Brain microvascular endothelial cell (primary cell): ENCODE measurements around the gene RPTN.
A peak's percentile ranks its signal among the peaks of the same experiment; 100 is the strongest.

Source experiments
- DNase-seq: peaks from one replicate; pipeline ENCODE4 v3.0.0-alpha.2; 2020
- H3K27ac ChIP-seq: fragments of 250-450 bp; sonication (Bioruptor Pico); 2 replicates; pipeline ENCODE4 v1.5.1; 2020; ENCODE audit warnings: mild to moderate bottlenecking, moderate library complexity
- H3K27me3 ChIP-seq: fragments of 250-450 bp; sonication (Bioruptor Pico); replicated peaks from 2 replicates; pipeline ENCODE4 v1.5.1; 2020; ENCODE audit warnings: mild to moderate bottlenecking
- H3K36me3 ChIP-seq: fragments of 250-450 bp; sonication (Bioruptor Pico); replicated peaks from 2 replicates; pipeline ENCODE4 v1.5.1; 2020; ENCODE audit warnings: mild to moderate bottlenecking
- H3K4me3 ChIP-seq: 2 replicates; pipeline ENCODE4 v1.5.1; 2011; ENCODE audit warnings: low read depth, mild to moderate bottlenecking, control low read depth, low read length, moderate library complexity
- CTCF ChIP-seq: IDR thresholded peaks from 2 replicates; pipeline ENCODE4 v1.5.1; 2011; ENCODE audit warnings: low read depth, mild to moderate bottlenecking, moderate library complexity, low read length, control low read depth, inconsistent platforms; ENCODE audit errors: missing control alignments
- in situ Hi-C: cut with HindIII; loops from 2 replicates; pipeline ENCODE4 v1.10.0; 2017; ENCODE audit warnings: low sequenced_read_pairs, low pct_ligation_motif_present

The RPTN gene

GRCh38 chr1:152111515-152111968, 47.5 kb downstream of the RPTN start:
- no peaks in the 10 kb centered on the region for H3K36me3 ChIP-seq

DNA sequence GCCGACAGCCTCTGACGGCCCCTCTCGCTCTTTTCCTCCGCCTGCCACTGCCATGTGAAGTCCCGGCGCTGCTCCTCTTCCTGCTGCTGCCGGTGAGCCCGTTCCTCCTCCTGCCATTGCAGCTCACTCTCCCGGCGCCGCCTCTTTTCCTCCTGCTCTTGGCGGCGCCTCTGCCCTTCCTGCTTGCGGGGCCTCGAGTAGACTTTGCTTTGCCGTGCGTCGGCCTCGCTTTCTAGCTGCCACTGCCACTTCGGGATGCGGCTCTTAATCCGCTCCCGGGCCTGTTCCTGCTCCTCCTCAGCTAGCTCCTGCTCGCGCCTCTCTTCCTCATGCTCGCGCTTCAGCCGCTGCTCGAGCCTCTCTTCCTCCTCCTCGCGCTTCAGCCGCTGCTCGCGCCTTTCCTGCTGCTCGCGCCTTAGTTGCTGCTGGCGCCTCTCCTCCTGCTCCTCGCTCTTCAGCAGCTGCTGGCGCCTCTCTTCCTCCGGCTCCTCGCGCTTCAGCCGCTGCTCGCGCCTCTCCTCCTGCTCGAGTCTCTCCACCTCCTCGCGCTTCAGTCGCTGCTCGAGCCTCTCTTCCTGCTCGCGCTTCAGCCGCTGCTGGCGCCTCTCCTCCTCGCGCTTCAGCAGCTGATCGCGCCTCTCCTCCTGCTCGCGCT, 48.0 kb downstream of the RPTN start:
- in situ Hi-C loops: no loop called here

More at GRCh38 chr1:152111515-152111968, 47.5 kb downstream of the RPTN start:
- H3K27me3 ChIP-seq: peaks cover 69% of the 10 kb centered on the region
- no peak overlapping the region for H3K27ac ChIP-seq
- H3K4me3 ChIP-seq: peak overlapping the region; percentile 47
- in situ Hi-C loops: no loop called here
- no peak for TF ChIP-seq CTCF
- DNase-seq: peak; percentile 9

DNA sequence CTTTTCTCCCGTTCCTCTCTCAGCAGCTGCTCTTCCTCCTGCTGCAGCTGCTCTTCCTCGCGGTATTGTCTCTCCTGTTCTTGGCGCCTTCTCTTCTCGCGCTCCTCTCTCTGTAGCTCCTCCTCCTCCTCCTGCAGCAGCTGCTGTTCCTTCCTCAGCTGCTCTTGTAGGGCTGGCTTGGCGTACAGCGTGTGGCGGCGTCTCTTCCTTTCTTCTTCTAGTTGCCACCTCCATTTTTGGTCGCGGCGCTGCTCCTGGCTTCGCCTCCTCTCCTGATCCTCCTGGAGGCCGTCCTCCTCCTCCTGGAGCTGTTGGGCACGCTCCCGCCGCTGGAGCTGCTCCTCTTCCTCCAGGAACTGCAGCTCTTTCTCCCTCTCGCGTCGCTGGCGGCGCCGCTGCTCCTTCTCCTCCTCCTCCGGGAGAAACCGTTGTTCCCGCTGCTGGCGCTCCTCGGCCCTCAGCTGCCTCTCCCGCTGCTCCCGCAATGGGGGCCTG, 48.6 kb downstream of the RPTN start:
- peak overlapping the region; percentile 47 for H3K4me3 ChIP-seq
- no peak overlapping the region for H3K27ac ChIP-seq
- no peak for TF ChIP-seq CTCF
- no peaks in the 10 kb centered on the region for H3K36me3 ChIP-seq
- DNase-seq: peak; percentile 27
- H3K27me3 ChIP-seq: peaks cover 67% of the 10 kb centered on the region
- in situ Hi-C loops: no loop called here

More for the DNA sequence above, 48.0 kb downstream of the RPTN start:
- DNase-seq: peak; percentile 20
- no peak overlapping the region for H3K27ac ChIP-seq
- H3K27me3 ChIP-seq: peaks cover 70% of the 10 kb centered on the region
- TF ChIP-seq CTCF: no peak
- no peaks in the 10 kb centered on the region for H3K36me3 ChIP-seq
- H3K4me3 ChIP-seq: peak overlapping the region; percentile 47

DNA sequence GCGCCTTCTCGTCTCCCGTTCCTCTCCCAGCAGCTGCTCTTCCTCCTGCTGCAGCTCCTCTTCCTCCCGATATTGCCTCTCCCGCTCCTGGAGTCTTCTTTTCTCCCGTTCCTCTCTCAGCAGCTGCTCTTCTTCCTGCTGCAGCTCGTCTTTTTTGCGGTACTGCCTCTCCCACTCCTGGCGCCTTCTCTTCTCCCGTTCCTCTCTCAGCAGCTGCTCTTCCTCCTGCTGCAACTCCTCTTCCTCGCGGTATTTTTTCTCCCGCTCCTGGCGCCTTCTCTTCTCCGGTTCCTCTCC, 49.1 kb downstream of the RPTN start:
- Histone ChIP-seq H3K27ac (no peak overlapping the region), H3K4me3 (peak overlapping the region; percentile 47), H3K27me3 (peaks cover 69% of the 10 kb centered on the region), H3K36me3 (no peaks in the 10 kb centered on the region)
- in situ Hi-C loops: no loop called here
- DNase-seq: no peak
- TF ChIP-seq CTCF: no peak

GRCh38 chr1:152109231-152109997, 49.6 kb downstream of the RPTN start:
- no peak overlapping the region for H3K27ac ChIP-seq
- in situ Hi-C loops: no loop called here
- H3K27me3 ChIP-seq: peaks cover 66% of the 10 kb centered on the region
- no peaks in the 10 kb centered on the region for H3K36me3 ChIP-seq
- TF ChIP-seq CTCF: no peak
- no peak for DNase-seq
- peak overlapping the region; percentile 47 for H3K4me3 ChIP-seq
